Neural progenitor cell (in vitro differentiated cells): ENCODE results near the gene CHST8. TPM values are rescaled to one million over a fixed set of nuclear protein-coding genes. Genes with fewer than 3 reads are reported as not detected.

Experiments used
- DNase-seq: peaks from one replicate; pipeline ENCODE4 v3.0.0-alpha.2; 2016; ENCODE audit warnings: low spot score
- H2AFZ ChIP-seq: fragments of 200-600 bp; sonication (generic); replicated peaks from 2 replicates; pipeline ENCODE4 v1.6.1; 2016; ENCODE audit warnings: antibody characterized with exemption
- H3F3A ChIP-seq: fragments of 200-600 bp; sonication (generic); 2 replicates; pipeline ENCODE4 v1.6.1; 2016; ENCODE audit warnings: antibody characterized with exemption, low read depth
- H3K27ac ChIP-seq: fragments of 200-600 bp; sonication (generic); 2 replicates; pipeline ENCODE4 v1.5.1; 2016; ENCODE audit warnings: mild to moderate bottlenecking
- H3K27me3 ChIP-seq: fragments of 200-600 bp; sonication (generic); 2 replicates; pipeline ENCODE4 v1.6.1; 2016; ENCODE audit warnings: mild to moderate bottlenecking, moderate library complexity
- H3K36me3 ChIP-seq: fragments of 200-600 bp; sonication (generic); 2 replicates; pipeline ENCODE4 v1.5.1; 2016
- H3K4me1 ChIP-seq: fragments of 200-600 bp; sonication (generic); 2 replicates; pipeline ENCODE4 v1.6.1; 2016; ENCODE audit warnings: mixed run types
- H3K4me2 ChIP-seq: fragments of 200-600 bp; sonication (generic); 2 replicates; pipeline ENCODE4 v1.6.1; 2016
- H3K4me3 ChIP-seq: fragments of 200-600 bp; sonication (generic); 2 replicates; pipeline ENCODE4 v1.5.1; 2016
- H3K79me2 ChIP-seq: fragments of 200-600 bp; sonication (generic); 2 replicates; pipeline ENCODE4 v1.6.1; 2016; ENCODE audit warnings: low read depth
- H3K9ac ChIP-seq: fragments of 200-600 bp; sonication (generic); 2 replicates; pipeline ENCODE4 v1.6.1; 2016
- H3K9me3 ChIP-seq: fragments of 200-600 bp; sonication (generic); 2 replicates; pipeline ENCODE4 v1.5.1; 2016; ENCODE audit warnings: low read depth
- H4K20me1 ChIP-seq: fragments of 200-600 bp; sonication (generic); 2 replicates; pipeline ENCODE4 v1.6.1; 2016; ENCODE audit warnings: low read depth
- H3K27ac Mint-ChIP-seq: 3 replicates; pipeline ENCODE4 v1.8.0; 2021; ENCODE audit warnings: mixed read lengths
- H3K27me3 Mint-ChIP-seq: 2 replicates; pipeline ENCODE4 v1.8.0; 2022; ENCODE audit warnings: low read depth, mild to moderate bottlenecking, inconsistent platforms, moderate library complexity, mixed read lengths; ENCODE audit not compliant: insufficient read depth
- H3K36me3 Mint-ChIP-seq: 3 replicates; pipeline ENCODE4 v1.8.0; 2021; ENCODE audit warnings: mixed read lengths
- H3K4me1 Mint-ChIP-seq: 3 replicates; pipeline ENCODE4 v1.8.0; 2021; ENCODE audit warnings: mixed read lengths
- H3K4me3 Mint-ChIP-seq: 3 replicates; pipeline ENCODE4 v1.8.0; 2021; ENCODE audit warnings: mild to moderate bottlenecking, moderate library complexity, mixed read lengths
- H3K9me3 Mint-ChIP-seq: 3 replicates; pipeline ENCODE4 v1.8.0; 2020; ENCODE audit warnings: mixed read lengths
- CTCF ChIP-seq: fragments of 200-600 bp; sonication (generic); IDR thresholded peaks from 2 replicates; pipeline ENCODE4 v1.5.1; 2017; ENCODE audit warnings: antibody characterized with exemption, mild to moderate bottlenecking
- EZH2 ChIP-seq: fragments of 200-600 bp; sonication (generic); IDR thresholded peaks from 2 replicates; pipeline ENCODE4 v1.6.1; 2017; ENCODE audit warnings: antibody characterized with exemption, mild to moderate bottlenecking, moderate library complexity
- EZH2phosphoT487 ChIP-seq: fragments of 200-600 bp; sonication (generic); IDR thresholded peaks from 2 replicates; pipeline ENCODE4 v1.6.1; 2017; ENCODE audit warnings: antibody characterized with exemption
- total RNA-seq: library from RNA; depleted of rRNA; stranded (reverse); fragments of >200 nt; gene quantifications from 2 replicates; pipeline ENCODE4 v1.2.3, GENCODE V29; 2015; ENCODE audit warnings: low replicate concordance

CHST8 gene
- total RNA-seq, 1 donor from 2014 or later = 0.92 TPM

- Mint-ChIP-seq H3K4me1 (peaks cover 4% of the 10 kb centered on the region), H3K36me3 (no peaks in the 10 kb centered on the region), H3K27ac (no peak overlapping the region), H3K4me3 (no peak overlapping the region), H3K9me3 (no peaks in the 10 kb centered on the region), H3K27me3 (peaks cover 3% of the 10 kb centered on the region)
- H3K4me1 ChIP-seq = no peaks in the 10 kb centered on the region
- no peak for DNase-seq
- no peaks in the 10 kb centered on the region for H3K36me3 ChIP-seq
- no peaks in the 10 kb centered on the region for H4K20me1 ChIP-seq
- no peak for TF ChIP-seq CTCF
- no peak for TF ChIP-seq EZH2
- no peak for TF ChIP-seq EZH2phosphoT487
- no peak overlapping the region for H2AFZ ChIP-seq
- H3K4me2 ChIP-seq = no peak overlapping the region
- no peaks in the 10 kb centered on the region for H3K79me2 ChIP-seq
- no peak overlapping the region for H3K9ac ChIP-seq
- no peaks in the 10 kb centered on the region for H3F3A ChIP-seq
- no peak overlapping the region for H3K4me3 ChIP-seq
- H3K9me3 ChIP-seq = no peaks in the 10 kb centered on the region
- H3K27me3 ChIP-seq = no peaks in the 10 kb centered on the region
- H3K27ac ChIP-seq = no peak overlapping the region
Measured at GRCh38 chr19:33705860-33706259, 84.1 kb downstream of the CHST8 start.

- Histone ChIP-seq H3K4me1 (no peaks in the 10 kb centered on the region), H3F3A (no peaks in the 10 kb centered on the region), H3K9ac (no peak overlapping the region), H3K4me2 (no peak overlapping the region), H3K27me3 (no peaks in the 10 kb centered on the region), H3K27ac (no peak overlapping the region), H3K36me3 (no peaks in the 10 kb centered on the region), H3K9me3 (no peaks in the 10 kb centered on the region), H2AFZ (no peak overlapping the region), H3K79me2 (no peaks in the 10 kb centered on the region), H3K4me3 (no peak overlapping the region), H4K20me1 (no peaks in the 10 kb centered on the region)
- no peak for DNase-seq
- Mint-ChIP-seq H3K4me3 (no peak overlapping the region), H3K36me3 (no peaks in the 10 kb centered on the region), H3K4me1 (peaks cover 4% of the 10 kb centered on the region), H3K27ac (no peak overlapping the region), H3K27me3 (peaks cover 3% of the 10 kb centered on the region), H3K9me3 (no peaks in the 10 kb centered on the region)
- no peak for TF ChIP-seq CTCF
- TF ChIP-seq EZH2 = no peak
- no peak for TF ChIP-seq EZH2phosphoT487
Measured at GRCh38 chr19:33706631-33707030, 84.9 kb downstream of the CHST8 start.

GRCh38 chr19:33712268-33712667, 90.5 kb downstream of the CHST8 start:
- Histone ChIP-seq H2AFZ (no peak overlapping the region), H3K27ac (no peak overlapping the region), H3F3A (no peaks in the 10 kb centered on the region), H3K9me3 (no peaks in the 10 kb centered on the region), H3K27me3 (no peaks in the 10 kb centered on the region), H3K36me3 (no peaks in the 10 kb centered on the region), H3K4me3 (no peak overlapping the region), H3K4me1 (no peaks in the 10 kb centered on the region), H4K20me1 (no peaks in the 10 kb centered on the region), H3K4me2 (no peak overlapping the region), H3K79me2 (no peaks in the 10 kb centered on the region), H3K9ac (no peak overlapping the region)
- Mint-ChIP-seq H3K27me3 (peaks cover 2% of the 10 kb centered on the region), H3K9me3 (peaks cover 3% of the 10 kb centered on the region), H3K4me3 (no peak overlapping the region), H3K27ac (no peak overlapping the region), H3K36me3 (no peaks in the 10 kb centered on the region), H3K4me1 (peaks cover 1% of the 10 kb centered on the region)
- TF ChIP-seq EZH2 (no peak), EZH2phosphoT487 (no peak), CTCF (no peak)
- no peak for DNase-seq

GRCh38 chr19:33713194-33713593, 91.4 kb downstream of the CHST8 start:
- Histone ChIP-seq H2AFZ (no peak overlapping the region), H3K27ac (no peak overlapping the region), H3K4me2 (no peak overlapping the region), H4K20me1 (no peaks in the 10 kb centered on the region), H3F3A (no peaks in the 10 kb centered on the region), H3K79me2 (no peaks in the 10 kb centered on the region), H3K4me1 (no peaks in the 10 kb centered on the region), H3K27me3 (no peaks in the 10 kb centered on the region), H3K36me3 (no peaks in the 10 kb centered on the region), H3K4me3 (no peak overlapping the region), H3K9me3 (no peaks in the 10 kb centered on the region), H3K9ac (no peak overlapping the region)
- Mint-ChIP-seq H3K27me3 (peaks cover 2% of the 10 kb centered on the region), H3K27ac (no peak overlapping the region), H3K9me3 (peaks cover 3% of the 10 kb centered on the region), H3K4me1 (no peaks in the 10 kb centered on the region), H3K4me3 (no peak overlapping the region), H3K36me3 (no peaks in the 10 kb centered on the region)
- TF ChIP-seq EZH2 = no peak
- no peak for TF ChIP-seq EZH2phosphoT487
- TF ChIP-seq CTCF = no peak
- no peak for DNase-seq
